Psoas muscle (tissue), 8 donors: ENCODE results near the gene ADAD1. TPM values are rescaled to one million over a fixed set of nuclear protein-coding genes. Genes with fewer than 3 reads are reported as not detected.

Source experiments
- ATAC-seq, 4 donors: fragments of 200-7000 bp; cut with Tn5 transposase; one replicate each; pipeline ENCODE4 v1.9.1; 2020; ENCODE audit warnings: moderate library complexity in 3 of 4, mild to moderate bottlenecking in 2 of 4
- DNase-seq, 2 donors: peaks; one replicate each; pipeline ENCODE4 v3.0.0-alpha.2; 2020
- H3K27ac ChIP-seq: fragments of 200-600 bp; one replicate; pipeline ENCODE4 v1.8.0; 2022
- H3K27me3 ChIP-seq, 3 donors: fragments of 200-600 bp in 1 of 3; one replicate each; pipeline versions ENCODE4 v1.6.1 to v1.8.0; 2013 to 2022; ENCODE audit warnings: low read length in 2 of 3, mild to moderate bottlenecking in 2 of 3, moderate library complexity in 1 of 3; ENCODE audit not compliant: insufficient read depth in 3 of 3
- H3K36me3 ChIP-seq, 2 donors: fragments of 200-600 bp in 1 of 2; one replicate each; pipeline versions ENCODE4 v1.6.1 to v1.8.0; 2013 to 2022; ENCODE audit warnings: low read depth in 1 of 2, mild to moderate bottlenecking in 1 of 2, moderate library complexity in 1 of 2; ENCODE audit not compliant: insufficient read depth in 1 of 2
- H3K4me1 ChIP-seq: fragments of 200-600 bp; one replicate; pipeline ENCODE4 v1.8.0; 2022
- H3K4me3 ChIP-seq: fragments of 200-600 bp; one replicate; pipeline ENCODE4 v1.8.0; 2022; ENCODE audit warnings: mild to moderate bottlenecking
- H3K9me3 ChIP-seq: fragments of 200-600 bp; one replicate; pipeline ENCODE4 v1.8.0; 2022
- WGBS, 3 donors: extraction: QIAGEN DNeasy Blood & Tissue Kit; methylation state at CpG; one replicate each; pipeline versions ENCODE4 v1.1.6 to v1.1.7; 2013; 5-methylcytosine and 5-hydroxymethylcytosine counted together
- intact Hi-C, 2 donors: fragments of 100-400 bp; cut with DNase I; formaldehyde crosslinking; loops; one replicate each; pipeline versions ENCODE4 v1.11.0 to v1.14.2; 2022
- polyA plus RNA-seq, 3 donors: library from polyadenylated mRNA; stranded (reverse); fragments of 200-250 nt; gene quantifications; one replicate each; pipeline ENCODE4 v1.2.3, GENCODE V29; 2013
- total RNA-seq, 4 donors: library from RNA; stranded (reverse); fragmentation: NEBNext Ultra II Directional in 2 of 4; extraction: Animal tissue kit (Norgen Biotek cat#: 25700) in 2 of 4; gene quantifications; one replicate each; pipeline versions ENCODE4 v1.2.1 to v1.2.4, GENCODE V29; 2021 to 2023
- TF ChIP-seq, protein P1 (sequence below): fragments of 200-600 bp; IDR thresholded peaks from one replicate; pipeline ENCODE4 v1.8.0; 2022; ENCODE audit warnings: antibody characterized with exemption
- donor health status: healthy with polysubstance abuse.
- donor health status: DM: no; HTN: no; CAD: no; lungs with moderate emphysema.
- donor health status: Bipolar disorder and iron deficiency.
- donor health status: healthy.
- donor health status: DM: yes; HTN: yes; CAD: no.
- donor health status: DM: no; HTN: no; CAD: no.
- donor health status: DM: no; HTN: no; CAD: no.
- donor health status: DM: yes; HTN: yes; CAD: no.

Gene ADAD1
- total and polyA plus RNA-seq, 7 donors, result not detected

DNA sequence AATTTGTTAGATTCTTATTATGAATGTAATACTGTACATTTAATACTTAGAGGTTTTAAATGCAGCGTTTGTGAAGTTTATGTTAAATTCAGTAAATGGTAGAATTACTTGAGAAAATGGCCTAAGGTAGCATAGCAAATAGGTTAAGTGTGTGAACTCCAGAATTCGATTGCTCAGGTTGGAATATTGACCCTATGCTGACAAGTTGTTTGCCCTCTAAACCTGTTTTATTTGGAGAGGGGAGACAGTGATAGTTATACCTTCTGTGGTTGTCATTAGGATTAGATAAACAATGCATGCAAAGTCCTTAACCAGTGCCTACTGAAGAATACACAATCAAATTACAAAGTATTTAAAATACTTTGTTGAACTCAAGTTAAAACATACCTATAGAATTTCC is 5.4 kb downstream of the ADAD1 start:
- Histone ChIP-seq H3K27me3 (no peaks in the 10 kb centered on the region), H3K4me3 (no peak overlapping the region), H3K36me3 (no peaks in the 10 kb centered on the region), H3K9me3 (peaks cover 7% of the 10 kb centered on the region), H3K4me1 (no peaks in the 10 kb centered on the region), H3K27ac (no peak overlapping the region)
- DNase-seq, result no peak
- ATAC-seq, result no peak
- intact Hi-C loops, result no loop called here
- WGBS, 3 donors, result 60 to 69% (median 65%) methylated on average over 2 of the region's 2 CpGs
- TF ChIP-seq, protein P1, sequence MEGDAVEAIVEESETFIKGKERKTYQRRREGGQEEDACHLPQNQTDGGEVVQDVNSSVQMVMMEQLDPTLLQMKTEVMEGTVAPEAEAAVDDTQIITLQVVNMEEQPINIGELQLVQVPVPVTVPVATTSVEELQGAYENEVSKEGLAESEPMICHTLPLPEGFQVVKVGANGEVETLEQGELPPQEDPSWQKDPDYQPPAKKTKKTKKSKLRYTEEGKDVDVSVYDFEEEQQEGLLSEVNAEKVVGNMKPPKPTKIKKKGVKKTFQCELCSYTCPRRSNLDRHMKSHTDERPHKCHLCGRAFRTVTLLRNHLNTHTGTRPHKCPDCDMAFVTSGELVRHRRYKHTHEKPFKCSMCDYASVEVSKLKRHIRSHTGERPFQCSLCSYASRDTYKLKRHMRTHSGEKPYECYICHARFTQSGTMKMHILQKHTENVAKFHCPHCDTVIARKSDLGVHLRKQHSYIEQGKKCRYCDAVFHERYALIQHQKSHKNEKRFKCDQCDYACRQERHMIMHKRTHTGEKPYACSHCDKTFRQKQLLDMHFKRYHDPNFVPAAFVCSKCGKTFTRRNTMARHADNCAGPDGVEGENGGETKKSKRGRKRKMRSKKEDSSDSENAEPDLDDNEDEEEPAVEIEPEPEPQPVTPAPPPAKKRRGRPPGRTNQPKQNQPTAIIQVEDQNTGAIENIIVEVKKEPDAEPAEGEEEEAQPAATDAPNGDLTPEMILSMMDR, result no peak

DNA sequence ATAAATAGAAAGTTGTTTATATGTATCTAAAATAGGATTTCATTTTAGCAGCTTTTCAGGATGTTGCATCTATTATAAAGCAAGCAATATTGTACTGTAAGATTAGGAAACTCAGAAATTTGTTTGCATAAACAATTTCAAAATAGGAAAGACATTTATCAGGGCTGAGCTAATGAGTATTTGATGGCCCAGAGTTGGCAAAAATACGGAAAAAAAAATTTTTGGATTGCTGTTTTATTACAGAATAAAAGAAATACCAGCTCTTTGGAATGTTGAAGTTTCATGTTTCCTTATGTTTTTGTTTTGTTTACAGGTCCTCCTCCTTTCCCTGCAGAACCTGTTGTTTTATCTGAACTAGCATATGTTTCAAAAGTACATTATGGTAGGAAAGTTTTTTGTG is 14.5 kb downstream of the ADAD1 start:
- no peaks in the 10 kb centered on the region for H3K4me1 ChIP-seq
- 18 to 53% (median 36%) methylated on average over 1 of the region's 1 CpG for WGBS, 3 donors
- TF ChIP-seq, protein P1, result no peak

DNA sequence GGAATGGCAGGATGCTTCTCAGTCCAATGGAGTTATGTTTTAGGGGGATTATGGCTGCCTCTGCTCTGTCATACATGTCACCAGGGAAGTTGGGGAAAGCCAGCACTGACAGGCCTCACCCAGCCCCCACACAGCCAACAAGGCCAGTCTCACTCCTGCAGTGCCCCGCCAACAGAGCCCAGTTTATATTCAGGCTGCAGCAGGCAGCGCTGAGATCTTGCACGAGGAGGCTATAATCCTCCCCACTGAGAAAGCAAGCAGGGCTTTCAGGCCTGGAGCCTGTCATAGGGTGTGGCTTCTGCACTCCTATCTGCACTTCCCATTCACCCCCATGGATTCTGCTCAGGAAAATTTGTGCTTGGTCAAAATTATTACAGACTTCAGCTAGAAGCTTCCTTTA is 25.1 kb downstream of the ADAD1 start:
- no peaks in the 10 kb centered on the region for H3K36me3 ChIP-seq
- no peaks in the 10 kb centered on the region for H3K4me1 ChIP-seq
- no peak overlapping the region for H3K4me3 ChIP-seq
- no peak overlapping the region for H3K27ac ChIP-seq
- TF ChIP-seq, protein P1, result no peak
- intact Hi-C loops, result no loop called here
- ATAC-seq (no peak), DNase-seq (no peak)
- H3K27me3 ChIP-seq, result no peaks in the 10 kb centered on the region
- H3K9me3 ChIP-seq, result no peaks in the 10 kb centered on the region
- 37 to 47% (median 42%) methylated on average over 3 of the region's 3 CpGs for WGBS, 3 donors

More for the DNA sequence above, 14.5 kb downstream of the ADAD1 start:
- no peaks in the 10 kb centered on the region for H3K36me3 ChIP-seq
- intact Hi-C loops, result no loop called here
- DNase-seq, result no peak
- no peak overlapping the region for H3K4me3 ChIP-seq
- H3K27me3 ChIP-seq, result peaks cover 0 to 1% (median 0%) of the 10 kb centered on the region in 3 donors
- H3K9me3 ChIP-seq, result no peaks in the 10 kb centered on the region
- no peak for ATAC-seq
- no peak overlapping the region for H3K27ac ChIP-seq

DNA sequence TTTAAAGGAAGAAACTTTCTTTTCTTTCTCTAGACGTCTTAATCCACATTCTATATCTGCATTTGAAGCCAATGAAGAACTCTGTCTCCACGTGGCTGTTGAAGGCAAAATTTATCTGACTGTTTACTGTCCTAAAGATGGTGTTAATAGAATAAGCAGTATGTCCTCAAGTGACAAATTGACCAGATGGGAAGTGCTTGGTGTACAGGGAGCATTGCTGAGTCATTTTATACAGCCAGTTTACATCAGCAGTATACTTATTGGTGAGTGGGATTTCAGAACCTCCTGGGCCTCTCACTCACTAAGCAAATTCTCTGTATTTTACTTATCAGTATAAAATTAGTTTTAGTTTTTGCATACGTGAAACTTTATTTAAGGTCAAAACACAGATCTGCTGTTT is 33.7 kb downstream of the ADAD1 start:
- TF ChIP-seq, protein P1, result no peak
- ATAC-seq, result no peak
- 50 to 60% (median 53%) methylated on average over 3 of the region's 3 CpGs for WGBS, 3 donors
- intact Hi-C loops, result no loop called here
- H3K4me1 ChIP-seq, result no peaks in the 10 kb centered on the region
- H3K36me3 ChIP-seq, result no peaks in the 10 kb centered on the region
- no peak overlapping the region for H3K4me3 ChIP-seq
- no peak overlapping the region for H3K27ac ChIP-seq
- DNase-seq, result no peak
- H3K9me3 ChIP-seq, result no peaks in the 10 kb centered on the region
- H3K27me3 ChIP-seq, result no peaks in the 10 kb centered on the region

DNA sequence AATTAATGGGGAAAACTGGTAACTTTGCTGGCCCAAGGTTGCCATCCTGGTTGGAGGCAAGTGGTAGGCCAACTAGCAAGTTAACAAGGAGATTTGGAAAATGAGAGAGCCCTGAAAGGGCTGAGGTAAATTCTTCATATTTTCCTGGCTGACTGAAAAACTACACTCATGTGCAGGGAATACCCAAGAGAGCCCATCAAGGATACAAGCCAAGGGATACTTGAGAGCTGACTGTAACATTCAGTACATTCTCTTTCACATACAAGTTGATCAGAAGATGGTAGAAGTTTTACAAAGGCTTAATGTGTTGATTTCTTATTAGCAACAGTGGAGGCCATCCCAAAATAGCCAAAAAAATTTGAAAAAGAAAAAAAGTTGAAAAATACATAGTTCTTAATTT is 44.4 kb downstream of the ADAD1 start:
- TF ChIP-seq, protein P1, result no peak

More for the DNA sequence above, 44.4 kb downstream of the ADAD1 start:
- H3K4me3 ChIP-seq, result no peak overlapping the region
- H3K9me3 ChIP-seq, result no peaks in the 10 kb centered on the region
- ATAC-seq, result no peak
- H3K36me3 ChIP-seq, result no peaks in the 10 kb centered on the region
- H3K27me3 ChIP-seq, result no peaks in the 10 kb centered on the region
- DNase-seq, result no peak
- no peaks in the 10 kb centered on the region for H3K4me1 ChIP-seq
- H3K27ac ChIP-seq, result no peak overlapping the region
- intact Hi-C loops, result no loop called here
